ENCODE data around the gene COPG1. TPM values are rescaled to one million over a fixed set of nuclear protein-coding genes. Genes with fewer than 3 reads are reported as not detected.
"Not testable (repeated sequence)": the region's sequence is repeated elsewhere in the genome, so short reads cannot be mapped to it uniquely, and the experiment has no call there.

The COPG1 gene
- total and polyA plus RNA-seq, 2 donors (not counting 1 experiment from before 2014, with no cell fraction given): 48.9 to 85.9 TPM

DNA sequence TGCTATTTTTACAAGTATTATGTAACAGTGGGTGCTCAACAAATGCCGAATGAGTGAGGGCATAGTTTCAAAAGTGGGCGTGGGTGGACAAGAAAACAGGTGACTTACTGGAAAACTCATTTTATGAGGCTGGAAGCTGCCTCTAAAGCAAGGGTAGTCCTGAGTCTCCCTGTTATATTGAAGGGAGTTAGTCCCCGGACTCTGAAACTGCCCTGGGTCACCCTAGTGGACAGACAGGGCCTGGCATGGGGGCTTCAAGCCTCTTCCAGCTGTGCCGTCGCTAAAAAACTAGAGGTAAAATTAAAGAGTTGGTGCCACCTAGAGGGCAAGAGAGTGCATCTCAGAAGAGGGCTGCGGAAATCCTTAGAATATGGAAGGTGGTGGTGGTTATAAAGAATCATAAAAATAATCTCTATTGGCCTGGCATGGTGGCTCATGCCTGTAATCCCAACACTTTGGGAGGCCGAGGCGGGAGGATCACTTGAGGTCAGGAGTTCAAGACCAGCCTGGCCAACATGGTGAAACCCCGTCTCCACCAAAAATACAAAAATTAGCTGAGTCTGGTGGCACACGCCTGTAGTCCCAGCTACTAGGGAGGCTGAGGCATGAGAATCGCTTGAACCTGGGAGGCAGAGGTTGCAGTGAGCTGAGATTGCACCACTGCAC, 3.6 kb upstream of the COPG1 start:
- not testable (repeated sequence) for H3K9me3 ChIP-seq (ENCODE audit: control extremely low read depth in 1 of 3, control insufficient read depth in 2 of 3, insufficient read depth in 1 of 3, low read length in 2 of 3); H3K4me3 ChIP-seq (ENCODE audit: control extremely low read depth in 1 of 5, extremely low read depth in 1 of 5, insufficient read depth in 1 of 5, low read depth in 2 of 5, low read length in 4 of 5); H4K20me1 ChIP-seq (ENCODE audit: control insufficient read depth, insufficient read depth, low read length, poor library complexity, severe bottlenecking); H3K27ac Mint-ChIP-seq; H3K27me3 Mint-ChIP-seq; H3K36me3 ChIP-seq (replicated peaks in 1 of 2; ENCODE audit: control extremely low read depth in 1 of 2, control insufficient read depth in 1 of 2, extremely low read depth in 1 of 2, insufficient read depth in 2 of 2, low read length in 1 of 2); H3K9ac ChIP-seq (ENCODE audit: low read length); H3K27ac ChIP-seq (ENCODE audit: low read length in 2 of 2); H3K27me3 ChIP-seq (replicated peaks in 1 of 4; ENCODE audit: control extremely low read depth in 1 of 4, control insufficient read depth in 3 of 4, insufficient read depth in 4 of 4, low read length in 3 of 4); H3K4me3 Mint-ChIP-seq; H3K9me3 Mint-ChIP-seq (ENCODE audit: insufficient read depth)
- ChIA-PET CTCF (interaction anchor here (0.5 to 11.7 kb wide), 53 partner anchors 10 to 565 kb away, joined by 3 to 294 read pairs (median 5); partner anchors contain the start of genes CNBP, HMCES and RAB43), POLR2A (interaction anchor here (0.6 to 2.4 kb wide), 8 partner anchors 12 to 275 kb away, joined by 3 to 18 read pairs (median 6); partner anchors contain the start of gene CNBP)
- 38% methylated on average over 7 of the region's 11 CpGs for WGBS (ENCODE audit: insufficient coverage)
- peak overlapping the region; percentile 56 for H2AFZ ChIP-seq (ENCODE audit: insufficient read depth, low read depth, low read length, poor library complexity, severe bottlenecking)
- H3K4me1 Mint-ChIP-seq: peaks cover 25% of the 10 kb centered on the region
- ATAC-seq (ENCODE audit: low read depth) (peak; percentile 76), DNase-seq (peak; percentile 88)
- TF ChIP-seq, protein P1, sequence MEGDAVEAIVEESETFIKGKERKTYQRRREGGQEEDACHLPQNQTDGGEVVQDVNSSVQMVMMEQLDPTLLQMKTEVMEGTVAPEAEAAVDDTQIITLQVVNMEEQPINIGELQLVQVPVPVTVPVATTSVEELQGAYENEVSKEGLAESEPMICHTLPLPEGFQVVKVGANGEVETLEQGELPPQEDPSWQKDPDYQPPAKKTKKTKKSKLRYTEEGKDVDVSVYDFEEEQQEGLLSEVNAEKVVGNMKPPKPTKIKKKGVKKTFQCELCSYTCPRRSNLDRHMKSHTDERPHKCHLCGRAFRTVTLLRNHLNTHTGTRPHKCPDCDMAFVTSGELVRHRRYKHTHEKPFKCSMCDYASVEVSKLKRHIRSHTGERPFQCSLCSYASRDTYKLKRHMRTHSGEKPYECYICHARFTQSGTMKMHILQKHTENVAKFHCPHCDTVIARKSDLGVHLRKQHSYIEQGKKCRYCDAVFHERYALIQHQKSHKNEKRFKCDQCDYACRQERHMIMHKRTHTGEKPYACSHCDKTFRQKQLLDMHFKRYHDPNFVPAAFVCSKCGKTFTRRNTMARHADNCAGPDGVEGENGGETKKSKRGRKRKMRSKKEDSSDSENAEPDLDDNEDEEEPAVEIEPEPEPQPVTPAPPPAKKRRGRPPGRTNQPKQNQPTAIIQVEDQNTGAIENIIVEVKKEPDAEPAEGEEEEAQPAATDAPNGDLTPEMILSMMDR (IDR thresholded peaks at IDR 0.05): peak; percentile 92
- intact Hi-C loops (cut with micrococcal nuclease): loop anchor here (1.0 to 5.0 kb wide), 7 partner anchors 12 to 628 kb away; partner anchors contain the start of genes ISY1 and RAB43
- peaks cover 35% of the 10 kb centered on the region for H3K79me2 ChIP-seq (ENCODE audit: control insufficient read depth, insufficient read depth, low read length)
- peaks cover 16 to 29% of the 10 kb centered on the region in 2 donors for H3K4me1 ChIP-seq (ENCODE audit: control insufficient read depth in 2 of 2, insufficient read depth in 2 of 2, low read length in 2 of 2)
- peak overlapping the region; percentile 37 for H3K4me2 ChIP-seq (replicated peaks; ENCODE audit: low read depth, low read length, poor library complexity, severe bottlenecking)

DNA sequence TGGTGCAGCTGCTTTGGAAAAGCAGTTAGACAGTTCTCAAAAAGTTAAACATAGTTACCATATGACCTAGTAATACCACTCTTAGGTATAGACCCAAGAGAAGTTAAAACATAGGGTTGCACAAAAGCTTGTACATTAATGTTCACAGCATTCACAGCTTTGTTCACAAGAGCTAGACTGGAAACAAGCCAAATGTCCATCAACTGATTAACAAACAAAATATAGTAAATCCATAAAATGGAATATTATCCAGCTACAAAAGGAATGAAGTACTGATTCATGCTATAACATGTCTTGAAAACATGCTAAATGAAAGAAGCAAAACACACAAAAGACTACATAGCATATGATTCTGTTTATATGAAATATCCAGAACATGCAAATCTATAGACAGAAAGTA, 2.8 kb upstream of the COPG1 start:
- H3K79me2 ChIP-seq (ENCODE audit: control insufficient read depth, insufficient read depth, low read length): peaks cover 35% of the 10 kb centered on the region
- CTCF ChIA-PET: interaction anchor here (0.7 to 11.7 kb wide), 30 partner anchors 13 to 276 kb away, joined by 3 to 294 read pairs (median 10); partner anchors contain the start of genes CNBP and RAB43

More for the DNA sequence above, 2.8 kb upstream of the COPG1 start:
- intact Hi-C loops (cut with micrococcal nuclease): loop anchor here (5.0 kb wide), 2 partner anchors 124 to 629 kb away; partner anchors contain the start of gene RAB43
- H3K36me3 ChIP-seq (replicated peaks in 1 of 2; ENCODE audit: control extremely low read depth in 1 of 2, control insufficient read depth in 1 of 2, extremely low read depth in 1 of 2, insufficient read depth in 2 of 2, low read length in 1 of 2): no peaks in the 10 kb centered on the region
- Mint-ChIP-seq H3K27ac (no peak overlapping the region), H3K27me3 (no peaks in the 10 kb centered on the region), H3K4me3 (no peak overlapping the region), H3K9me3 (ENCODE audit: insufficient read depth) (no peaks in the 10 kb centered on the region), H3K4me1 (peaks cover 25% of the 10 kb centered on the region)
- POLR2A ChIA-PET: interaction anchor here (1.3 to 2.4 kb wide), 4 partner anchors 13 to 85 kb away, joined by 3 to 18 read pairs (median 5); a partner anchor contains a TSS
- H4K20me1 ChIP-seq (ENCODE audit: control insufficient read depth, insufficient read depth, low read length, poor library complexity, severe bottlenecking): no peaks in the 10 kb centered on the region
- H3K9me3 ChIP-seq (ENCODE audit: control extremely low read depth in 1 of 3, control insufficient read depth in 2 of 3, insufficient read depth in 1 of 3, low read length in 2 of 3): no peaks in the 10 kb centered on the region
- DNase-seq (no peak), ATAC-seq (ENCODE audit: low read depth) (no peak)
- H3K4me1 ChIP-seq (ENCODE audit: control insufficient read depth in 2 of 2, insufficient read depth in 2 of 2, low read length in 2 of 2): peaks cover 16 to 29% of the 10 kb centered on the region in 2 donors
- H2AFZ ChIP-seq (ENCODE audit: insufficient read depth, low read depth, low read length, poor library complexity, severe bottlenecking): no peak overlapping the region
- no peaks in the 10 kb centered on the region for H3K27me3 ChIP-seq (replicated peaks in 1 of 4; ENCODE audit: control extremely low read depth in 1 of 4, control insufficient read depth in 3 of 4, insufficient read depth in 4 of 4, low read length in 3 of 4)
- H3K9ac ChIP-seq (ENCODE audit: low read length): no peak overlapping the region
- no peak overlapping the region for H3K4me2 ChIP-seq (replicated peaks; ENCODE audit: low read depth, low read length, poor library complexity, severe bottlenecking)
- no peak overlapping the region for H3K4me3 ChIP-seq (ENCODE audit: control extremely low read depth in 1 of 5, extremely low read depth in 1 of 5, insufficient read depth in 1 of 5, low read depth in 2 of 5, low read length in 4 of 5)
- no peak overlapping the region for H3K27ac ChIP-seq (ENCODE audit: low read length in 2 of 2)
- TF ChIP-seq EZH2 (IDR thresholded peaks at IDR 0.05; ENCODE audit: borderline replicate concordance, insufficient read depth, low read depth, low read length, poor library complexity, severe bottlenecking): no peak
- TF ChIP-seq, protein P1 (IDR thresholded peaks at IDR 0.05): no peak
